ENCODE results near the gene RAB5IF.
"Not testable (repeated sequence)": the region's sequence is repeated elsewhere in the genome, so short reads cannot be mapped to it uniquely, and the experiment has no call there.

RAB5IF gene

GRCh38 chr20:36605399-36606157, at the start of gene RAB5IF:
TSS of gene RAB5IF (plus strand) at chr20:36605779. CDS start at chr20:36605952, 173 bp downstream.
- Histone ChIP-seq H3K4me3 (ENCODE audit: low read length in 2 of 2) (peak within 1 kb of the TSS; percentile 73 to 95), H3K27ac (ENCODE audit: low read length) (peak within 1 kb of the TSS; percentile 79), H3K9me3 (ENCODE audit: control insufficient read depth in 2 of 2, low read length in 2 of 2) (no peaks in the 10 kb centered on the region), H3K36me3 (ENCODE audit: control insufficient read depth in 2 of 2, insufficient read depth in 2 of 2, low read length in 2 of 2) (peaks cover 11 to 17% of the 10 kb centered on the region in 2 donors), H3K4me1 (ENCODE audit: control insufficient read depth, insufficient read depth, low read length) (peaks cover 24% of the 10 kb centered on the region), H3K9ac (ENCODE audit: low read length in 2 of 2) (peak within 1 kb of the TSS; percentile 72 to 91), H3K27me3 (ENCODE audit: control insufficient read depth in 1 of 2, insufficient read depth in 2 of 2, low read length in 2 of 2) (no peaks in the 10 kb centered on the region)

DNA sequence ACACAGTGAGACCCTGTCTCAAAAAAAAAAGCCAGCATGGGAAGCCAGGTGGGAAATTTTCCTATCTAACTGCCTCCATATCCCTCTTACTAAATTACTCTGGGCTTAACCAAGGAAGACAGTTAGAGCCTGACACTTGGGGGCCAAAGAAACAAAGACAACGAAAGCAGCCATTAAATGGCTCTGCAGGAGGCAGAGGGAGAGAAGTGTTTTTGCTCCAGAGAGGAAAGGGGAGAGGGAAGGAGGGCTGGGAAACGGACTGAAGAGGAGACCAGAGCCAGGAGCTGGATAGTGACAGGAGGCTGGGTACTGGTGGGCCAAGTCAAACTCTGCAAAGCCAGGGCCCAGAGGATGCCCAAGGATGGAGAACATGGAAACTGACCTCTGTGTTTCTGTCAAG, 42.9 kb upstream of the RAB5IF start:
- Histone ChIP-seq H3K4me3 (ENCODE audit: low read length in 2 of 2) (no peak overlapping the region), H3K27ac (ENCODE audit: low read length) (no peak overlapping the region), H3K36me3 (ENCODE audit: control insufficient read depth in 2 of 2, insufficient read depth in 2 of 2, low read length in 2 of 2) (no peaks in the 10 kb centered on the region), H3K9me3 (ENCODE audit: control insufficient read depth in 2 of 2, low read length in 2 of 2) (peaks cover 0 to 3% of the 10 kb centered on the region in 2 donors), H3K4me1 (ENCODE audit: control insufficient read depth, insufficient read depth, low read length) (no peaks in the 10 kb centered on the region), H3K27me3 (ENCODE audit: control insufficient read depth in 1 of 2, insufficient read depth in 2 of 2, low read length in 2 of 2) (no peaks in the 10 kb centered on the region), H3K9ac (ENCODE audit: low read length in 2 of 2) (no peak overlapping the region)

- no peaks in the 10 kb centered on the region for H3K36me3 ChIP-seq (ENCODE audit: control insufficient read depth in 2 of 2, insufficient read depth in 2 of 2, low read length in 2 of 2)
- no peak overlapping the region for H3K4me3 ChIP-seq (ENCODE audit: low read length in 2 of 2)
- no peaks in the 10 kb centered on the region for H3K4me1 ChIP-seq (ENCODE audit: control insufficient read depth, insufficient read depth, low read length)
- no peaks in the 10 kb centered on the region for H3K27me3 ChIP-seq (ENCODE audit: control insufficient read depth in 1 of 2, insufficient read depth in 2 of 2, low read length in 2 of 2)
- H3K9me3 ChIP-seq (ENCODE audit: control insufficient read depth in 2 of 2, low read length in 2 of 2), result peaks cover 0 to 3% of the 10 kb centered on the region in 2 donors
- H3K27ac ChIP-seq (ENCODE audit: low read length), result no peak overlapping the region
- H3K9ac ChIP-seq (ENCODE audit: low read length in 2 of 2), result no peak overlapping the region
These were observed 42.2 kb upstream of the RAB5IF start for GRCh38 chr20:36563374-36563773.

DNA sequence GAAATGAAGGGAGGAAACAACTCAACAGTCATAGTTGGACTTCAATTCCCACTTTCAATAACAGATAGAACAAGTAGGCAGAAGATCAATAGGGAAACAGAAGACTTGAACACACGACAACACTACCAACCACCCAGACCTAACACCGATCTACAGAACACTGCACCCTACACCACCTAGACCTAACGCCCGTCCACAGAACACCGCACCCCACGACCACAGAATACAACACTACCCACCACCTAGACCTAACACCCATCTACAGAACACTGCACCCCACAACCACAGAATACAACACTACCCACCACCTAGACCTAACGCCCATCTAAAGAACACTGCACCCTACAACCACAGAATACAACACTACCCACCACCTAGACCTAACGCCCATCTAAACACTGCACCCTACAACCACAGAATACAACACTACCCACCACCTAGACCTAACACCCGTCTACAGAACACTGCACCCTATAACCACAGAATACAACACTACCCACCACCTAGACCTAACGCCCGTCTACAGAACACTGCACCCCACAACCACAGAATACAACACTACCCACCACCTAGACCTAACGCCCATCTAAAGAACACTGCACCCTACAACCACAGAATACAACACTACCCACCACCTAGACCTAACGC, 41.4 kb upstream of the RAB5IF start:
- H3K4me3 ChIP-seq (ENCODE audit: low read length in 2 of 2); H3K9me3 ChIP-seq (ENCODE audit: control insufficient read depth in 2 of 2, low read length in 2 of 2); H3K9ac ChIP-seq (ENCODE audit: low read length in 2 of 2); H3K36me3 ChIP-seq (ENCODE audit: control insufficient read depth in 2 of 2, insufficient read depth in 2 of 2, low read length in 2 of 2); H3K27me3 ChIP-seq (ENCODE audit: control insufficient read depth in 1 of 2, insufficient read depth in 2 of 2, low read length in 2 of 2); H3K4me1 ChIP-seq (ENCODE audit: control insufficient read depth, insufficient read depth, low read length); H3K27ac ChIP-seq (ENCODE audit: low read length): not testable (repeated sequence)

DNA sequence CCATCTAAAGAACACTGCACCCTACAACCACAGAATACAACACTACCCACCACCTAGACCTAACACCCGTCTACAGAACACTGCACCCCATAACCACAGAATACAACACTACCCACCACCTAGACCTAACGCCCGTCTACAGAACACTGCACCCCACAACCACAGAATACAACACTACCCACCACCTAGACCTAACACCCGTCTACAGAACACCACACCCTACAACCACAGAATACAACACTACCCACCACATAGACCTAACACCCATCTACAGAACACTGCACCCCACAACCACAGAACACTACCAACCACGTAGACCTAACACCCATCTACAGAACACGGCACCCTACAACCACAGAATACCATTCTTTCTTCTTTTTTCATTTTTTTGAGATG, 40.9 kb upstream of the RAB5IF start:
- H3K9me3 ChIP-seq (ENCODE audit: control insufficient read depth in 2 of 2, low read length in 2 of 2); H3K27me3 ChIP-seq (ENCODE audit: control insufficient read depth in 1 of 2, insufficient read depth in 2 of 2, low read length in 2 of 2); H3K27ac ChIP-seq (ENCODE audit: low read length); H3K36me3 ChIP-seq (ENCODE audit: control insufficient read depth in 2 of 2, insufficient read depth in 2 of 2, low read length in 2 of 2); H3K9ac ChIP-seq (ENCODE audit: low read length in 2 of 2); H3K4me1 ChIP-seq (ENCODE audit: control insufficient read depth, insufficient read depth, low read length); H3K4me3 ChIP-seq (ENCODE audit: low read length in 2 of 2): not testable (repeated sequence)

- H3K27me3 ChIP-seq (ENCODE audit: control insufficient read depth in 1 of 2, insufficient read depth in 2 of 2, low read length in 2 of 2), result no peaks in the 10 kb centered on the region
- H3K4me1 ChIP-seq (ENCODE audit: control insufficient read depth, insufficient read depth, low read length), result no peaks in the 10 kb centered on the region
- H3K9me3 ChIP-seq (ENCODE audit: control insufficient read depth in 2 of 2, low read length in 2 of 2), result peaks cover 0 to 3% of the 10 kb centered on the region in 2 donors
- H3K9ac ChIP-seq (ENCODE audit: low read length in 2 of 2), result no peak overlapping the region
- H3K4me3 ChIP-seq (ENCODE audit: low read length in 2 of 2), result no peak overlapping the region
- no peaks in the 10 kb centered on the region for H3K36me3 ChIP-seq (ENCODE audit: control insufficient read depth in 2 of 2, insufficient read depth in 2 of 2, low read length in 2 of 2)
- H3K27ac ChIP-seq (ENCODE audit: low read length), result no peak overlapping the region
These were observed 40.1 kb upstream of the RAB5IF start for GRCh38 chr20:36565520-36565919.

DNA sequence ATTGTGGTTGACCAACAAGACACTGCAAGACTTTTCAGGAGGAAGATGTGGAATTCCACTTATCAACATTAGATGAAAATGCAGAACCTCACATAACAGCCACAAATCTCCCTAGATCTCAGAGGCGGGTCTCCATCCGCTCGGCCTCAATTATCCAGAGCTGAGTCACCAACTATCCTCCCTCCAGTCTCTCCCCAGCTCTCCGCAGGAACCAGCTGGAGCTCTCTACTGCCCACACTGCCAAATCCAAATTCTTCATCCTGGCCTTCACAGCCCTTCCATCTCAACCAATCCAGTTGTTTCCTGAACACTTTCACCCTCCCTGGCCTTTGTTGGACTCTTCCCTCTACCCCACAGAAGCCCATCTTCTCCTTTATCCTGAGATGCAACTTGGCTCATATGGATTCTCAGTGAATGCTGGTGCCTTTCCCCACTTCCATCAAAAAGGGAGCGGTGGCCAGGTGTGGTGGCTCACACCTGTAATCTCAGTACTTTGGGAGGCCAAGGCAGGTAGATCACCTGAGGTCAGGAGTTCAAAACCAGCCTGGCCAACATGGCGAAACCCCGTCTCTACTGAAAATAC, 35.6 kb upstream of the RAB5IF start:
- H3K27ac ChIP-seq (ENCODE audit: low read length), result no peak overlapping the region
- peaks cover 14% of the 10 kb centered on the region for H3K4me1 ChIP-seq (ENCODE audit: control insufficient read depth, insufficient read depth, low read length)
- H3K9me3 ChIP-seq (ENCODE audit: control insufficient read depth in 2 of 2, low read length in 2 of 2), result peaks cover 0 to 3% of the 10 kb centered on the region in 2 donors
- no peaks in the 10 kb centered on the region for H3K36me3 ChIP-seq (ENCODE audit: control insufficient read depth in 2 of 2, insufficient read depth in 2 of 2, low read length in 2 of 2)
- H3K27me3 ChIP-seq (ENCODE audit: control insufficient read depth in 1 of 2, insufficient read depth in 2 of 2, low read length in 2 of 2), result no peaks in the 10 kb centered on the region
- H3K9ac ChIP-seq (ENCODE audit: low read length in 2 of 2), result no peak overlapping the region
- H3K4me3 ChIP-seq (ENCODE audit: low read length in 2 of 2), result no peak overlapping the region

DNA sequence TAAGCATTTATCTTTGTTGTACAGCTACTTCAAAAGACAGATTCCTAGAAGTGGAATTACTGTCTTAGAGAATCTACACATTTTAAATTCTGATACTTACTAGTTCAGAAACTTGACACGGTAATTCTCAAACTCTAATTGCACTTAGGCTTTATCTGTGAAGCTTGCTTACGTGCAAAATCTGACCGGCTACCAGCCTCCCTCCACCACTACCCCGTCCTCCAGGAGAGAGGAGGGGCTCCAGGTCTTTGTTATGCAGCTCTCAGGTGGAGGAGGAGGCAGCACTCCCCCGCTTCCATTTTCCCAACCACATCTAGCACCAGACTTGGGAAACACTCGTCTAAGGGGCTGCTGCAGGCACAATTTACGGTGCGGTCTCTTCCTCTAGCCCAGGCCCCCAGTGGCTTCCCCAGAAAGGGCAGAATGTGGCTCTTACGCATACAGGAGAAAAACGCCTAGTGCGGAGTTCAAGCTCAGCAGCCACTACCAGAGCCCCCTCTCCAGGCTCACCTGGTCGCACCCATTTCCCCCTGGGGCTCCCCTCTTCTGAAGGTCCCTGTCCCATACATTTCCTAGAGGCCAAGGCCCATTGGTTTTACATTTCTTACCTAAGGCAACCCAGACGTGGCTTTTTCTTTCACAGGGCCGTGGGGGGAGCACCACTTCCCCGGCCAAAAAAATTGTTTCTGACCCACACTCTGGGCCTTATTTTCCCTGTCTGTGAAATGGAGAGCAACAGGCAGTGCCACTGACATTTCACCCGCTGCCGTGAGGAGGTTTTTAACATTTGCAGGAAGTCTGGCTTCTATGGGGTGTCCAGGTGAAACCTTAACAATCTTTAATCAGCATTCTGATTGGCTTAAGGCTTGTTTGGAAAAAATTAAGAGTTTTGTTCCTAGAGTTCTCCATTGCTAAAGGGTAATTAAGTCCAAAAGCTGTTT, 33.7 kb upstream of the RAB5IF start:
- Histone ChIP-seq H3K27ac (ENCODE audit: low read length) (peak overlapping the region; percentile 85), H3K36me3 (ENCODE audit: control insufficient read depth in 2 of 2, insufficient read depth in 2 of 2, low read length in 2 of 2) (no peaks in the 10 kb centered on the region), H3K27me3 (ENCODE audit: control insufficient read depth in 1 of 2, insufficient read depth in 2 of 2, low read length in 2 of 2) (no peaks in the 10 kb centered on the region), H3K9me3 (ENCODE audit: control insufficient read depth in 2 of 2, low read length in 2 of 2) (no peaks in the 10 kb centered on the region), H3K9ac (ENCODE audit: low read length in 2 of 2) (peak overlapping the region; percentile 38 to 66), H3K4me3 (ENCODE audit: low read length in 2 of 2) (no peak overlapping the region), H3K4me1 (ENCODE audit: control insufficient read depth, insufficient read depth, low read length) (peaks cover 26% of the 10 kb centered on the region)

GRCh38 chr20:36572701-36573102, 32.9 kb upstream of the RAB5IF start:
- Histone ChIP-seq H3K9ac (ENCODE audit: low read length in 2 of 2) (peak overlapping the region; percentile 66 to 76), H3K9me3 (ENCODE audit: control insufficient read depth in 2 of 2, low read length in 2 of 2) (no peaks in the 10 kb centered on the region), H3K27me3 (ENCODE audit: control insufficient read depth in 1 of 2, insufficient read depth in 2 of 2, low read length in 2 of 2) (no peaks in the 10 kb centered on the region), H3K4me3 (ENCODE audit: low read length in 2 of 2) (peak overlapping the region; percentile 52 to 78), H3K27ac (ENCODE audit: low read length) (peak overlapping the region; percentile 85), H3K36me3 (ENCODE audit: control insufficient read depth in 2 of 2, insufficient read depth in 2 of 2, low read length in 2 of 2) (no peaks in the 10 kb centered on the region), H3K4me1 (ENCODE audit: control insufficient read depth, insufficient read depth, low read length) (peaks cover 26% of the 10 kb centered on the region)

DNA sequence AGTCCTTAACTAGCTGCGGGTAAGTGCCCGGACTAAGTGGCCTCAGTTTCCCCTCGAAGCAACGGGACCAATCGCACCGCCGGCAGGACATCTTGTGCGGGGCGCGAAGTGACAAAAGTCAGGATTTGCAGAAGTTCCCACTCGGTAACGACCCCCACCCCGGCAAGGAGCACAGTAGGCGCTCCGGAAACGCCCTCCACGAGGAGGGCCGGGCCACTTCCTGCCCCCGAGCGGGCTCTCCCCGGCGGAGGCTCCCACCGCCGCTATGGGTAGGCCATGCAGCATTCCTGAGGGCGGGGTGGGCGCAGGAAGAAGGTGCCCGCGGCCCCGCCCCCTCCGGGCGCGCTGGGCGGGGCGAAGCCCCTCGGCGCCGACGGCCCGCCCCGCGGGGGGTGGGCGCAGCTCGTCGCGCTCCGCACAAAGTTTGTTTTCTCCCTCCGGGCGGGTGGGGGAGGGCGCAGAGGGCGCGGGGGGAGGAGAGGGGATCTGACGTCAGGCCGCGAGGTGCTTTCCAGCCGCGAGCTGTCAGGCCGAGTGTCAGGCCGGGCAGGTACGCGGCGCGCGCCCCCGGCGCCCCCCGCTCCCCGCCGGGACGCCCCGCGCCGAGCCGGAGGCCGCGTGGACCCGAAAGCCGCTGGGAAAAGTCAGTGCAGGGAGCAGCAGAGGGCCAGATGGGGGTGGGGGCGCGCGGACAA, 32.3 kb upstream of the RAB5IF start, which contains the start of gene TGIF2:
Gene TGIF2 (plus strand): TSS at position 495 of the 695 bp plus-strand sequence. CDS start 5,178 bp downstream, outside the sequence.
- Histone ChIP-seq H3K9me3 (ENCODE audit: control insufficient read depth in 2 of 2, low read length in 2 of 2) (no peaks in the 10 kb centered on the region), H3K4me1 (ENCODE audit: control insufficient read depth, insufficient read depth, low read length) (peaks cover 26% of the 10 kb centered on the region), H3K36me3 (ENCODE audit: control insufficient read depth in 2 of 2, insufficient read depth in 2 of 2, low read length in 2 of 2) (no peaks in the 10 kb centered on the region), H3K27ac (ENCODE audit: low read length) (peak within 1 kb of the TSS; percentile 85), H3K27me3 (ENCODE audit: control insufficient read depth in 1 of 2, insufficient read depth in 2 of 2, low read length in 2 of 2) (no peaks in the 10 kb centered on the region), H3K4me3 (ENCODE audit: low read length in 2 of 2) (peak within 1 kb of the TSS; percentile 60 to 78), H3K9ac (ENCODE audit: low read length in 2 of 2) (peak within 1 kb of the TSS; percentile 71 to 86)
